GM12865 (cell line): Measurements from ENCODE around the gene FER.

Experiments
- DNase-seq: peaks from one replicate; pipeline ENCODE4 v3.0.0; 2010; ENCODE audit warnings: low read depth
- H3K4me3 ChIP-seq: 2 replicates; pipeline ENCODE4 v1.5.1; 2011; ENCODE audit warnings: mild to moderate bottlenecking, low read depth, low read length, control low read depth
- TF ChIP-seq, protein P1 (sequence below): IDR thresholded peaks from 2 replicates; pipeline ENCODE4 v1.5.1; 2011; ENCODE audit warnings: low read length, control low read depth, low read depth, inconsistent platforms; ENCODE audit not compliant: insufficient read depth; ENCODE audit errors: missing control alignments

FER gene

DNA sequence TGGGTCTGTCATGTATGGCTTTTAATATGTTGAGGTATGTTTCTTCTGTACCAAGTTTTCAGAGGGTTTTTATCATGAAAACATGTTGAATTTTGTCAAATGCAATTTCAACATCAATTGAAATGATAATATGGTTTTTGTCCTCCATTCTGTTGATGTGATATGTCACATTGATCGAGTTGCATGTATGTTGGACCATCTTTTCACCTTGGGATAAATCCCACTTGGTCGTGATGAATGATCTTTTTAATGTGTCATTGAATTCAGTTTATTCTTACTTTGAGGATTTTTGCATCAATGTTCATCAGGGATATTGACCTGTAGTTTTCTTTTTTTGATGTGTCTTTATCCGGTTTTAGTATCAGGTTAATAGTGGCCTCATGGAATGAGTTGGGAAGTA is 373.5 kb downstream of the FER start:
- DNase-seq: no peak
- no peak overlapping the region for H3K4me3 ChIP-seq
- TF ChIP-seq, protein P1, sequence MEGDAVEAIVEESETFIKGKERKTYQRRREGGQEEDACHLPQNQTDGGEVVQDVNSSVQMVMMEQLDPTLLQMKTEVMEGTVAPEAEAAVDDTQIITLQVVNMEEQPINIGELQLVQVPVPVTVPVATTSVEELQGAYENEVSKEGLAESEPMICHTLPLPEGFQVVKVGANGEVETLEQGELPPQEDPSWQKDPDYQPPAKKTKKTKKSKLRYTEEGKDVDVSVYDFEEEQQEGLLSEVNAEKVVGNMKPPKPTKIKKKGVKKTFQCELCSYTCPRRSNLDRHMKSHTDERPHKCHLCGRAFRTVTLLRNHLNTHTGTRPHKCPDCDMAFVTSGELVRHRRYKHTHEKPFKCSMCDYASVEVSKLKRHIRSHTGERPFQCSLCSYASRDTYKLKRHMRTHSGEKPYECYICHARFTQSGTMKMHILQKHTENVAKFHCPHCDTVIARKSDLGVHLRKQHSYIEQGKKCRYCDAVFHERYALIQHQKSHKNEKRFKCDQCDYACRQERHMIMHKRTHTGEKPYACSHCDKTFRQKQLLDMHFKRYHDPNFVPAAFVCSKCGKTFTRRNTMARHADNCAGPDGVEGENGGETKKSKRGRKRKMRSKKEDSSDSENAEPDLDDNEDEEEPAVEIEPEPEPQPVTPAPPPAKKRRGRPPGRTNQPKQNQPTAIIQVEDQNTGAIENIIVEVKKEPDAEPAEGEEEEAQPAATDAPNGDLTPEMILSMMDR: no peak

DNA sequence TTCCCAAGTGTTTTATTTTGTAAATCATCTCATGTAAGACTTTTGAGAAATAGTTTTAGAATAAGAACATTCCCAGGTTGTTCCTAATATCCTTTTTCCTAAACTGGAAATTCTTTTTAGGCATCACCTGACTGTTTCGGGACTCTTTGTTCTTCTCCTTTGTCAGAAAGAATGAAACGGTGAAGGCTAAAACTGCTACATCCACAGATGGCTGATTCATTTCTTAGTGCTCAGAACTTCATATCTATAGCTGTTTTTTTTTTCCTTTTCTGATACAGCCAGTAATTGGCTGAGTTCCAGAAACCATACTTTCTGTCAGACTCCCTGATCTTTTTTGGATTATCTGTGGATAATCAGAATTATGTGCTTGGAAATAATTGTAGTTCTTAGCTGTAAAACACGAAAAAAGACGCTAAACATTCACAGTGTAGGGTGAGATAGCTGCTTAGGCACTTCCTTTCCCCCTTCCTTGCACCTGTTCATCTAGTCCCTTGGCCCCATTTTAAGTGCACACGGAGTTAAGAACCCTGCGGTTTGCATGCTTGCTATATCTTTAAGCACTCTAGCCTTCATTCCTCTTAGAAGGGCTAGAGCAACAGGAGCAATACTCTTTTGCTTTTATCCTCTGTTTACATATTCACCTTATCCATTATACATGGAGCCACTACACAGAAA is 378.2 kb downstream of the FER start:
- no peak for DNase-seq
- TF ChIP-seq, protein P1: no peak
- H3K4me3 ChIP-seq: no peak overlapping the region

DNA sequence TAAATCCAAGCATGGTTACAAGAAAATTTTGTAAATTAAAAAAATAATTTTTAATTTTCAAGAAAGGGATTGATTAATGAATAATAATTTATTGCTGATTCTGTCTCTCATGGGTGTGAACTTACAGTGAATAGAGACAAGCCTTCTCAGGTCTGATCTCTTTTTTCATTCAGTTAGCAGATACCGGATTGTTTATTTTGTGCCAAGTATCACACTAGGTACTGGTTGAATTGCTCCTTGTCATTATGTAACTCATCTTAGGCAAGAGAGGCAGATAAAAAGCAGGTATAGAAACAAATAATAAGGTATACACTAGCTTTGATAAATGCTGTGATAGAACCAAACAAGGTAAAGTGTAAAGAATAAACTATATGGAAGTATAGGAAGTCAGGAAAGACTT is 378.8 kb downstream of the FER start:
- DNase-seq: no peak
- no peak overlapping the region for H3K4me3 ChIP-seq
- TF ChIP-seq, protein P1: no peak

DNA sequence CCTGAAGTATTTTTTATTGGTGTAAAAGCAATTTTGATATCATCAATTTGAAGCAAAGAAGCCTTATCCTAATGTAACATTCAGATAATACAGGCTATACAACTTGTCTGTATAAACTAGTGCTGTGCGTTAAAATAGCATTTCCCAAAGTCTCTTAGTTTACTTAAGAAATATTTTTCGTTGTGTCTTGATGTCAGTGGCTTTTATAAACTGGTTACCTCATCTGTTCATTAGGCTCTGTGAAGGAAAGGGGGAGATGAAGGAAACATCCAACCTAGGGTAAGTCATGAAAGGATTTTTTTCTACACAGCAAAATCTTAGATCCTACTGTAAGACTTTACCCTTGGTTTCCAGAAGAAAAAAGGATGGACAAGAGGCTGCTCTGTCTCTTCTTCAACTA is 389.2 kb downstream of the FER start:
- DNase-seq: no peak
- TF ChIP-seq, protein P1: no peak
- H3K4me3 ChIP-seq: no peak overlapping the region

DNA sequence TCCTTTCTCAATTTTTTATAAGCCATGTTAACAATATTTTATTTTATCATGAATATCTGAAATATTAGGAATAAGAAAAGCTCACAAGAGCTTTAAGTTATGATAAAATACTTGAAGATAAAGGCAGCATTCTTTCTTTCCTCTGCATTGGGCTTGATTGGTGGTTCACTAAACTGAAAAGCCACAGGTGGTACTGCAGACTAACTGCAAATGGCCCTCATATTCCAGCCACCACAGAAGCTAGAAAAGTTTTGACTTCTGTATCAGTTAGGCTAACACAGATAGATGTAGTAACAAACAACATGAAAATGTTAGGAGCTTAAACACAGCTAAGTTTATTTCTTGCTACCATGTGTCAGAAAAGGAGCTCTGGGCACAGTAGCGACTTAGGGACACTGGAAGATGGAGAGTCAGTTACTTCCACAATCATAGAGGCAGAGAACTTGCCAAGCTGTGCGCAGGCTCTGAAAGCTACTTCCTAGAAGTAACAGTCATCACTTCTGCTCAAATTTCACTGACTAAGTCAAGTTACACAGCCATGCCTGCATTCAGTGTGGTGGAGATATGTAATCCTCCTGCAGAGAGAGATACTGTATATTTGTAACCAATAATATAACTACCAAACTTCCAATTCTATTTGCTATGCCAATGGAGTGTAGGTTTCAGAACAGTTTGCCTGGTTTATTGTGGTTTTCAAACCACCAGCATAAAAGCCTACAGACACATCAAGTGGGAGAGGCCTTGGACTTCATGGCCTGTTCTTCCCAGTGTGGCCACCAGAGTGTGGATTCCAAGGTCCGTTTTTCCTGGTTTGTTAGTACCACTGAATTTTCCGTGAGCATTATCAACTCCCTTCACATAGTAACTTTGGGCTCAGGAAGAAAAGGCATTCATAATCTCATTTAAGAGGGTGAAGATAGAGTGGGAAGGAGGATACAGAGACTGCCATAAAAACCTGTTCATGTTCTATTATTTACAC is 393.8 kb downstream of the FER start:
- no peak for DNase-seq
- no peak overlapping the region for H3K4me3 ChIP-seq
- TF ChIP-seq, protein P1: no peak

DNA sequence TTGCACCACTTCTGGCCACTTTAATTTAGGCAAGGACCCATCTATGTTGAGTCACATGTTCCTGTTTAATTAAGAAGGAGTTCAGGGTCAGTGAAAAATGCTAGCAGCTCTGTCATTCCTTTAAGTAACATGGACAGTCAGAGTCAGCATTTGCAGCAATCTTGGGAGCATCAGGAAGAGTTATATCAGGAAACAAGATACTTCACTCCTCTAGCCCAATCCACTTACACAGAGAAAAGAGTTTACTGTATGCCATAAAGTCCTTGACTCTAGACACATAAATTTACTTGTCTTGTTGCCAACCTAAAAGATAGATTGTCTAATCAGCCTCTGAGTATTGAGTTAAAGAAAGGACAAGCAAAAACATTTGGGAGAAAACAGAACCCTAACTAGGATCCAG is 395.3 kb downstream of the FER start:
- no peak for DNase-seq
- H3K4me3 ChIP-seq: no peak overlapping the region
- TF ChIP-seq, protein P1: no peak
